DMS53 treated with DMSO at 0.1 percent for 48 hours (cell line): ENCODE measurements around the gene ZNF678.
"Not testable (repeated sequence)": the region's sequence is repeated elsewhere in the genome, so short reads cannot be mapped to it uniquely, and the experiment has no call there.

Source experiments
- DNase-seq: peaks from one replicate; lab custom pipeline; 2025; ENCODE audit not compliant: unreplicated experiment; lab: John Stamatoyannopoulos, UW

The ZNF678 gene

DNA sequence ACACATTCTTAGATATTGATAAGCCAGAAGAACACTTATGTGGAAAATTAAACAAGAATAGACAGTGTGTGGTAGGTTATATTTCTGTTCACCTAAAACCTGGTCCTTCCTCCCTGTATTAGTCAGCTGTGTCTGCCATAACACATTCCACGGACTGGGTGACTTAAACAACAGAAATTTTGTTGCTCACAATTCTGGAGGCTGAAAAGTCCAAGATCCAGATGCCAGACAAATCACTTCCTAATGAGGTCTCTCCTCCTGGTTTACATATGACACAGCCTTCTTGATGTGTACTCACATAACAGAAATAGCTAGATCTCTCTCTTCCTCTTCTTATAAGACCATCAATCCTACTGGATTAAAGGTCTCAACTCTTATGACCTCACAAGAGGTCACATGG is 146.1 kb downstream of the ZNF678 start:
- no peak for DNase-seq

- DNase-seq: not testable (repeated sequence)
Measured at GRCh38 chr1:227710474-227710873, 147.1 kb downstream of the ZNF678 start.

- DNase-seq: no peak
Measured at GRCh38 chr1:227712648-227713047, 149.3 kb downstream of the ZNF678 start.

GRCh38 chr1:227718932-227719331 is 155.6 kb downstream of the ZNF678 start:
- DNase-seq: no peak

DNA sequence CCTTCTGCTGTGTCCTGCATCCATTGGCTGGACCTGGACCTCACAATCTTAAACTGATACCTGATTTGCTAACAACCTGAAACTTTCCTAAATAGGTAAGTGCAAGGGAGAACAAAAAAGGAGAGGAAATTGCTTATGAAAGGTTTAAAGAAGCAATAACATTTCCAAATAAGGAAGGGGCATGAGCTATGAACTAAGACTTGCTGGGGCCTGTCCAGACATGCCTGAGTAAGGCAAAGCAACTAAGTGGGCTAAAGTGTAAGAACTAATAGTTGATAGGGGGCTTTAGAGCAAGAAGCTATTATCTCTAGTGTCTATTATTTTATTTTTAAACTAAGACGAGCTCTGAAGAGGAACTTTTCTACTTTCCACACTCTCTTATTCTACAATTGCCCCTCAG is 160.1 kb downstream of the ZNF678 start:
- no peak for DNase-seq

DNA sequence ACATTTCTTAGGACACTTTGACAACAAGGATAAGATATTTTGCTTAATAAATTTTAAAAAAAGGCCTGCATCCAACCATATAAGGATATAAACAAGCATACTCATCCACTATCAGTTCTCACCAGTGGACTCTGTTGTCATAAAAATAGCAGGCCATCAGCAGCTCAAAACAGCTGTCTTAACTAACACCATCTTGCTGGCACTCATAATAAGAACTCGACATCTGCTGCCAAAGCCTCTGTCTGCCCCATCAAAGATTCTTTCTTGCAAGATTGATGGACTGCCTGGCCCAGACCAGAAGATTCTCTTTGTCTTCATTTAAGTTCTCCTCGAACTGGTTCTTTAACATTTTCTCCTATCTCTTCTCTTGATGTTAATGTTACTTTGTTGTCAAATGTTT is 161.7 kb downstream of the ZNF678 start:
- DNase-seq: no peak

- DNase-seq: no peak
Measured at GRCh38 chr1:227726318-227726717, 163.0 kb downstream of the ZNF678 start.
